Hematopoietic multipotent progenitor cell (in vitro differentiated cells): Measurements from ENCODE around the gene GALNT4. TPM values are rescaled to one million over a fixed set of nuclear protein-coding genes. Genes with fewer than 3 reads are reported as not detected.

Experiments used
- DNase-seq, 3 donors: peaks; one replicate each; pipeline ENCODE4 v3.0.0-alpha.2; 2011 to 2015; ENCODE audit warnings: low read depth in 2 of 3, low spot score in 2 of 3
- total RNA-seq: library from RNA; depleted of rRNA; stranded (reverse); fragments of >200 nt; gene quantifications from one replicate; pipeline ENCODE4 v1.2.3, GENCODE V29; 2012

GALNT4 gene
- total RNA-seq, 1 donor = 5.1 TPM

- DNase-seq = no peak
These were observed 12.8 kb upstream of the GALNT4 start for GRCh38 chr12:89537389-89537788.

- DNase-seq = peak in 2 of 3 donors; percentile 47 to 76
These were observed 5.1 kb upstream of the GALNT4 start for GRCh38 chr12:89529738-89530137.

- peak in 1 of 3 donors; percentile 15 for DNase-seq
These were observed 3.8 kb upstream of the GALNT4 start for GRCh38 chr12:89528434-89528833.

GRCh38 chr12:89525824-89526770, 1.5 kb upstream of the GALNT4 start, which contains the start of gene POC1B:
TSS of gene POC1B (minus strand) at chr12:89526047. CDS start at chr12:89525895, 152 bp downstream.
- peak; percentile 37 to 76 (median 74) for DNase-seq

- peak in 2 of 3 donors; percentile 17 for DNase-seq
These were observed 768 bp upstream of the GALNT4 start for GRCh38 chr12:89525305-89525823.

GRCh38 chr12:89523843-89524540, 604 bp downstream of the GALNT4 start:
- no peak for DNase-seq

- DNase-seq = no peak
These were observed 1.2 kb downstream of the GALNT4 start for GRCh38 chr12:89523393-89523792.

GRCh38 chr12:89521364-89522223, 3.0 kb downstream of the GALNT4 start:
- no peak for DNase-seq

- no peak for DNase-seq
These were observed 6.9 kb downstream of the GALNT4 start for GRCh38 chr12:89517720-89518119.

GRCh38 chr12:89516633-89517032, 8.0 kb downstream of the GALNT4 start:
- DNase-seq = no peak

GRCh38 chr12:89514751-89515150, 9.8 kb downstream of the GALNT4 start:
- DNase-seq = no peak

GRCh38 chr12:89513544-89513943, 11.1 kb downstream of the GALNT4 start:
- DNase-seq = no peak

GRCh38 chr12:89507015-89507824, 17.4 kb downstream of the GALNT4 start:
- DNase-seq = no peak

- DNase-seq = no peak
These were observed 18.5 kb downstream of the GALNT4 start for GRCh38 chr12:89506050-89506449.

GRCh38 chr12:89504560-89505346, 19.8 kb downstream of the GALNT4 start:
- no peak for DNase-seq

- no peak for DNase-seq
These were observed 22.8 kb downstream of the GALNT4 start for GRCh38 chr12:89501793-89502192.

- DNase-seq = no peak
These were observed 24.7 kb downstream of the GALNT4 start for GRCh38 chr12:89499857-89500256.

GRCh38 chr12:89497467-89497866, 27.1 kb downstream of the GALNT4 start:
- no peak for DNase-seq

- DNase-seq = no peak
These were observed 27.6 kb downstream of the GALNT4 start for GRCh38 chr12:89497005-89497404.
